ENCODE results near the gene ACTR1B. TPM values are rescaled to one million over a fixed set of nuclear protein-coding genes. Genes with fewer than 3 reads are reported as not detected.

The ACTR1B gene
- total and polyA plus RNA-seq, 2 of the 4 experiments (the other 2 are of a cell fraction) = 40.5 to 68.8 TPM

GRCh38 chr2:97708608-97709007, 44.8 kb upstream of the ACTR1B start:
- no peak overlapping the region for H2BK15ac ChIP-seq (ENCODE audit: low read depth, low read length)
- no peak overlapping the region for H2AFZ ChIP-seq (replicated peaks; ENCODE audit: low read length, poor library complexity)
- no peak overlapping the region for H3K18ac ChIP-seq (ENCODE audit: low read depth, low read length)
- in situ Hi-C loops (cut with MboI; ENCODE audit: low sequenced_read_pairs) = loop anchor here (10.0 kb wide), 1 partner anchor 676 kb away; no protein-coding TSS in a partner anchor
- WGBS, 2 experiments (ENCODE audit: extremely low coverage in 2 of 2, insufficient read length in 1 of 2) = no CpG with 5 or more reads among the region's 8 CpGs
- no peak overlapping the region for H3K23ac ChIP-seq (ENCODE audit: low read depth, low read length)
- CTCF ChIA-PET = interaction anchor here (0.8 kb wide), 1 partner anchor 118 kb away, joined by 3 read pairs; no protein-coding TSS in a partner anchor
- BruUV-seq (replicated peaks) = no TSS peak
- H3K14ac ChIP-seq (replicated peaks; ENCODE audit: low read depth, low read length) = no peak overlapping the region
- H3K27me3 ChIP-seq (ENCODE audit: control insufficient read depth, insufficient read depth, low read length) = peaks cover 20% of the 10 kb centered on the region
- no peak overlapping the region for H2BK20ac ChIP-seq (ENCODE audit: low read depth, low read length)
- intact Hi-C loops (cut with micrococcal nuclease) = loop anchor here (10.0 kb wide), 2 partner anchors 56 to 1126 kb away; no protein-coding TSS in a partner anchor
- H3K79me1 ChIP-seq (ENCODE audit: low read depth in 1 of 2, low read length in 2 of 2) = no peaks in the 10 kb centered on the region
- ATAC-seq (ENCODE audit: low read depth) (no peak), DNase-seq (no peak)
- H2AK5ac ChIP-seq (ENCODE audit: low read depth, low read length) = no peak overlapping the region
- dilution Hi-C loops (cut with HindIII; ENCODE audit: low sequenced_read_pairs, unreplicated experiment) = no loop called here
- H3K4me3 ChIP-seq (ENCODE audit: insufficient read depth, low read depth, low read length) = no peak overlapping the region
- H3K4me2 ChIP-seq (ENCODE audit: low read depth, low read length) = no peak overlapping the region
- TF ChIP-seq MAZ (IDR thresholded peaks at IDR 0.05; ENCODE audit: borderline replicate concordance, low read depth, low read length) (no peak), RFX5 (IDR thresholded peaks at IDR 0.05; ENCODE audit: low read depth, low read length) (no peak), USF2 (IDR thresholded peaks at IDR 0.05; ENCODE audit: low read depth, low read length) (peak; percentile 38; the same call in 1 of the 2 replicates), CHD1 (IDR thresholded peaks at IDR 0.05; ENCODE audit: low read depth, low read length) (no peak), BHLHE40 (IDR thresholded peaks at IDR 0.05; ENCODE audit: low read depth, low read length) (no peak)
- no peaks in the 10 kb centered on the region for H3K4me1 ChIP-seq (ENCODE audit: control insufficient read depth, insufficient read depth, low read length)
- H3K27ac ChIP-seq (ENCODE audit: insufficient read depth, low read length) = no peak overlapping the region
- H3K9me1 ChIP-seq (ENCODE audit: insufficient read depth, low read length) = no peaks in the 10 kb centered on the region
- no peak overlapping the region for H4K5ac ChIP-seq (ENCODE audit: low read depth, low read length)
- no peak overlapping the region for H2AK9ac ChIP-seq (replicated peaks; ENCODE audit: low read depth, low read length, poor library complexity)
- H2BK120ac ChIP-seq (ENCODE audit: low read depth, low read length) = no peak overlapping the region
- H3K9me3 ChIP-seq (ENCODE audit: control insufficient read depth, insufficient read depth, low read length) = no peaks in the 10 kb centered on the region
- no peak overlapping the region for H2BK5ac ChIP-seq (ENCODE audit: low read depth, low read length, poor library complexity, severe bottlenecking)
- no peak overlapping the region for H4K8ac ChIP-seq (ENCODE audit: low read depth in 2 of 2, low read length in 2 of 2)
- POLR2A ChIA-PET (ENCODE audit: unreplicated experiment) = no interaction called here
- no peaks in the 10 kb centered on the region for H3K36me3 ChIP-seq (ENCODE audit: control insufficient read depth, insufficient read depth, low read length)
- H3K56ac ChIP-seq (ENCODE audit: extremely low read depth, insufficient read depth, low read length) = no peak overlapping the region
- no peak overlapping the region for H3K9ac ChIP-seq (ENCODE audit: low read depth, low read length)
- no peaks in the 10 kb centered on the region; the same call in 1 of the 2 replicates for H4K20me1 ChIP-seq (ENCODE audit: insufficient read depth, low read length)
- no peak overlapping the region for H3K4ac ChIP-seq (ENCODE audit: low read depth, low read length)
- H4K91ac ChIP-seq (ENCODE audit: insufficient read depth, low read depth, low read length) = no peak overlapping the region
